GM21576 (cell line): ENCODE measurements around the gene TTC7B.

ENCODE experiments used
- ATAC-seq: cut with Tn5 transposase; IDR thresholded peaks from one replicate; pipeline ENCODE4 v1.9.1; 2021; ENCODE audit warnings: mild to moderate bottlenecking, moderate library complexity; ENCODE audit not compliant: unreplicated experiment

Gene TTC7B

GRCh38 chr14:90552465-90553297, 263.5 kb downstream of the TTC7B start:
- ATAC-seq: no peak

- ATAC-seq: no peak
Observed at GRCh38 chr14:90551733-90552464, 264.3 kb downstream of the TTC7B start.

DNA sequence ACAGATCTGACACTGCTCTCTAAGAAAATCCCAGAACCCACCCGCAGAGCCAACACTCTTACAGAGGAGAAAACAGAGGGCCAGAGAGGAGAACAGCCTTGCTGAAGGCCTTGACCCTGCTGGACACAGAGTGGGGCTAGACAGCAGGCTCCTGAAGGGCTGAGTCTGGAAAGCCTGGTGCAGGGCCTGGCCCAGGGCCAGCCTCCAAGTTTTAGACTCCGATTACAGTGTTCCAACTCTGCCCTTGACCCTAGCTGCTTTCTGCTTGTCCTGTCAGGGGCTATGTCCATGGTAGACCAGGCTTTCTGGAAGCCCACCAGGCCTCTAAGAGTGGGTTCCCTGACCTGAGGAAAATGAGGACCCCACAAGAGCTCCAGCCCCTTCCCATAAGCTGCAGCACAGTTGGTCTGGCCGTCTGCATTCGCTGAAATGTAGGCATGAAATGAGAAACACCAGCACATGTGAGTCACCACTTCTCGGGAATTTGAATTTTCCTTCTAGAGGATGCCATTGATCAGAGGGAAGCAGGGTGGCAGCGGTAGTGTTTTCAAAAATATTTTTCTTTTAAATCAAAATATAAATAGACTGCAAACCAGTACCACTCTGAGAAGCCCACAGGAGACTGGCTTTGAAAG, 265.0 kb downstream of the TTC7B start:
- no peak for ATAC-seq

DNA sequence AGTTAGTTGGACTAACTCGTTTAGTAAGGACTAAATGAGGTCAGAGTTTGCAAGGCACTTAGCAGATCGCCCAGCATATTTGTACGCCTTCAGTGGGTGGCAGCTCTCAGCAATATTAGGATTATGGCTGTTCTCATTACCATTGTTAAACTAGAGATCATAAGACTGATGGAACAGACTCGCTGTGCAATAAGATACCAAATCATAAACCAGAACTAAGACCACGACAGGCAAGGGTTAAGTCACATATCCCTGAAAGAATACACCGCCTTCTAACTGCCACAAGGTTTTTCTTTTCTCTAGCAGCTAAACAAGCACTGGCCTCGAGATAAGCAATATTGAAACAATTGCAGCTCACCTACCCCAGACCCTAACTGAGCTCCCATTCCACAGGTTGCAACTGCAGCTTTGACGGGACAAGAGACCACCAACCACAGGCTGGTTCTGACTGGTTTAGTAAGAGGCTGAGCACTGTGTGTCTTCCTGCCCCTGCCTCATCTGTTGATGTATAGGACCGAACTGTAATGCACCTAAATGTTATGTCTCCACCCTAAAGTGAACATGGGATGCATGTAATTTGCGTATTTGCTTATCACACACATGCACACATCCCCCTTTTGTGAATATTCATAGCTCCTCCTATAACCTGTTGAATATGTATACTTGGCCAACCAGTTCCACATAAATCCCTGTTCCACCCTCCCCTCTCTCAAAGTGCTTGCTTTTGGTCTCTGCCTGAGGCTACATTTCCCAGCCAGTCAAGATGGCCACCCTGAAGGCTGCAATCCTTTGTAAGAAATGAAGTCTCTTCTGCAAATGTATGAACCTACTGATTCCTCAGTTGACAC, 266.2 kb downstream of the TTC7B start:
- ATAC-seq: no peak

DNA sequence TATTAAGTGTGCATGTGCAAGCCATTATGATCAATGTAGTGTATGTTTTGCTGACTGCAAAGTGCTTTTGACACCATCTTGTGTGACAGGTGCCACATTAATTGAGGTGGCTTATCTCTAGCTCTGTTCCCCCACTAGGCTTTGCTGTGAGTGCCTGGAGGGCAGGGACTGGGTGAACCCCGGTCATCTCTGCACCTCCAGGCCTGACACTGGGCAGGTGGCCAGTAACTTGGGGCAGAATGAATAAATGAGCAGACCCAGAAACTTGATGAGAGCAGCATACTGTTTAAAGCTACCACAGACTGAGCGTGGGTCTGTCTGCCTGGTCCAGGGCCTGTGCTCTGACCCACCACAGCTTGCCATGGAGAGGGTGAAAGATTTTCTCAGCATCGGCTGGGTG, 267.8 kb downstream of the TTC7B start:
- no peak for ATAC-seq

DNA sequence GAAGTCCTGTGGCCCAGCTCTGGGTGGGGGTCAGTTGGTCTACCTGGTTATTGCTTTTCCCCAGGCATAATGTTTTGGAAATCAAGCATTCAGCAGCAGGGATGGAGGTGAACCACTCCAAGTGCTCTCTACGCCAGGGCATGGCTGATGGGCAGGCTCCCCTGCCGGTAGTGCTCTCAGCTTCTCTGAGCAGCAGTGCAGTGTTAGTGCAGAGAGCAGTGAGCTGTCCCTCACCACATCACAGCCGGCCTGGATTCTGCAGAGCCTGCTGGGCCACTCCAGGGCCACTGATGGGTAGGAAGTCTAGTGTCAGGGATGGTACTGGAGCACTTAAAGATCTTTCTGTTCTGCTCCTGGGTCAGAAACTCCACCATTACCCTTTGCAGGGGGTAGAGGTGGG, 268.3 kb downstream of the TTC7B start:
- ATAC-seq: no peak

- ATAC-seq: no peak
Observed at GRCh38 chr14:90547250-90547649, 269.0 kb downstream of the TTC7B start.

GRCh38 chr14:90546767-90547166, 269.5 kb downstream of the TTC7B start:
- no peak for ATAC-seq

- no peak for ATAC-seq
Observed at GRCh38 chr14:90545966-90546751, 270.1 kb downstream of the TTC7B start.

- ATAC-seq: no peak
Observed at GRCh38 chr14:90545382-90545781, 270.8 kb downstream of the TTC7B start.

DNA sequence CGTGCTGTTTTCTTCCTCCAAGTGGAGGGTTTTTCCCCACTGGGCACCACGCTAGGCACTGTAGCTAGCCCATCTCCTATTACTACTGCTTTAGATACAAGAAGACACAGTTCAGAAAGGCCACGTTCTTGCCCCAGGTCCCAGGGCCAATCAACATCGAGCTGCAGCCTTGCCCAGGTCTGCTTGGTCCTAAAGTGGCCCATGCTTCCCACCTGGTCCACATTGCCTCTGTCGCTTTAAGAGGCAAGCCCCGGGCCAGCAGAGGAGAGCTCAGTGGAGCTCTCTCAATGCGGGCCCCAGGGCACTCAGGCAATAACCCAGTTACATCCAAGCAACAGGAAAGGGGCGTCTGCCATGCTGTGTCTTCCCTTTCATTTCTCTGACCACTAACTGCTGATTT, 271.3 kb downstream of the TTC7B start:
- no peak for ATAC-seq

GRCh38 chr14:90544566-90544965, 271.7 kb downstream of the TTC7B start:
- no peak for ATAC-seq

GRCh38 chr14:90543876-90544275, 272.4 kb downstream of the TTC7B start:
- no peak for ATAC-seq

- ATAC-seq: no peak
Observed at GRCh38 chr14:90541076-90541634, 275.1 kb downstream of the TTC7B start.

GRCh38 chr14:90540437-90540836, 275.8 kb downstream of the TTC7B start:
- no peak for ATAC-seq

GRCh38 chr14:90539996-90540395, 276.2 kb downstream of the TTC7B start:
- no peak for ATAC-seq

DNA sequence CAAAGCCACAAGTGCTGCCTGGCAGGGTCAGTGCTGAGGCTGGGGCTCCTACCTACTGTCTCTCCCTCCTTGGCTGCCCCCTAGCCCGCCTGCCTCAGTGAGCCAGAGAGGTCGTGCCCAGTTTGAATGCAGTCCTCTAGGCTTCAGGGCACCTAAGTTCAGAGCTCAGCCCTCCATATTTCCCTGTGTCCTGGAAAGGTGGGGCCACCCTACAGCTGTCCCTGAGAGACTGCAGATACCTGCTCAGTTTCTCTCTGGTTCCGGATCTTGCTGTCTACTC, 276.8 kb downstream of the TTC7B start:
- no peak for ATAC-seq

- ATAC-seq: no peak
Observed at GRCh38 chr14:90538716-90539495, 277.3 kb downstream of the TTC7B start.

DNA sequence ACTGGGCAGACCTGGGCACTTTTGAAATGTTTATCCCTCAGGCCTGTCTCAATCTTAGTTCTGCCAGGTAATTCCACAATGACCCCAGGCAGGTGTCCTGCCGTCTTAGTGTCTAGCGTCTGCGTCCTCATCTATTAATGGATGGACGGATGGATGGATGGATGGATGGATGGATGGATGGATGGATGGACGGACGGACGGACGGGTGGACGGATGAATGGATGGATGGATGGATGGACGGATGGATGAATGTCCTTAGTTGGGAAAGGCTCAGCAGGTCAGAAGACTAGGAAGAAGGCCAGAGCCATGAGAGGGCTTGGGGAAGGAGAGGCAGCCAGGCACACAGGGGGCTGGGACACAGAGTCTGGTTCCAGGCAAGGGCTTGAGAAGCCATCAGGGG, 278.1 kb downstream of the TTC7B start:
- no peak for ATAC-seq
